ENCODE measurements around the gene BCL11A.

DNA sequence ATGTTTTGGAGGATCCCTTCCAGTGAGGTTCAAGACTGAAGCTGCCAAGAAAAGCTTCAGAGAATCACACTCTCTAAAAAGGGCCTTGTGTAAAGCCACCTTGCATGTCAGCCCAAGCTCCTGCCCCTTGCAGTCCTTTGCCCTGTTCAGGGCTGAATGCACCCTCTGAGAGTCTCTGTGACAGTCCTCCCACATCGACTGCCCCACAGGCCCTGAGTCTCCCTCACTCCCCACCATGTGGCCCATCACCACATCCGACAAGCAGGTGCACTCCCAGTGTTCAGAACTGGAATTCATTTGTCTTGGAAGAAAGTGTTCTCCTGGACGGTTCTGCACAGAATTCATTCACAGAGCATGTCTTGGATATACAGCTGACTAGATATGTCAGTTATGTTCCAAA, 31.0 kb downstream of the BCL11A start:
- TF ChIP-seq, protein P1, sequence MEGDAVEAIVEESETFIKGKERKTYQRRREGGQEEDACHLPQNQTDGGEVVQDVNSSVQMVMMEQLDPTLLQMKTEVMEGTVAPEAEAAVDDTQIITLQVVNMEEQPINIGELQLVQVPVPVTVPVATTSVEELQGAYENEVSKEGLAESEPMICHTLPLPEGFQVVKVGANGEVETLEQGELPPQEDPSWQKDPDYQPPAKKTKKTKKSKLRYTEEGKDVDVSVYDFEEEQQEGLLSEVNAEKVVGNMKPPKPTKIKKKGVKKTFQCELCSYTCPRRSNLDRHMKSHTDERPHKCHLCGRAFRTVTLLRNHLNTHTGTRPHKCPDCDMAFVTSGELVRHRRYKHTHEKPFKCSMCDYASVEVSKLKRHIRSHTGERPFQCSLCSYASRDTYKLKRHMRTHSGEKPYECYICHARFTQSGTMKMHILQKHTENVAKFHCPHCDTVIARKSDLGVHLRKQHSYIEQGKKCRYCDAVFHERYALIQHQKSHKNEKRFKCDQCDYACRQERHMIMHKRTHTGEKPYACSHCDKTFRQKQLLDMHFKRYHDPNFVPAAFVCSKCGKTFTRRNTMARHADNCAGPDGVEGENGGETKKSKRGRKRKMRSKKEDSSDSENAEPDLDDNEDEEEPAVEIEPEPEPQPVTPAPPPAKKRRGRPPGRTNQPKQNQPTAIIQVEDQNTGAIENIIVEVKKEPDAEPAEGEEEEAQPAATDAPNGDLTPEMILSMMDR (IDR thresholded peaks at IDR 0.05; ENCODE audit: low read depth, low read length, poor library complexity, severe bottlenecking): no peak
- TF ChIP-seq EZH2phosphoT487 (IDR thresholded peaks at IDR 0.05; ENCODE audit: borderline replicate concordance, low read length): no peak

Measured in DOHH2 (cell line).